ENCODE measurements around the gene PNKD.

- TF ChIP-seq, protein P1, sequence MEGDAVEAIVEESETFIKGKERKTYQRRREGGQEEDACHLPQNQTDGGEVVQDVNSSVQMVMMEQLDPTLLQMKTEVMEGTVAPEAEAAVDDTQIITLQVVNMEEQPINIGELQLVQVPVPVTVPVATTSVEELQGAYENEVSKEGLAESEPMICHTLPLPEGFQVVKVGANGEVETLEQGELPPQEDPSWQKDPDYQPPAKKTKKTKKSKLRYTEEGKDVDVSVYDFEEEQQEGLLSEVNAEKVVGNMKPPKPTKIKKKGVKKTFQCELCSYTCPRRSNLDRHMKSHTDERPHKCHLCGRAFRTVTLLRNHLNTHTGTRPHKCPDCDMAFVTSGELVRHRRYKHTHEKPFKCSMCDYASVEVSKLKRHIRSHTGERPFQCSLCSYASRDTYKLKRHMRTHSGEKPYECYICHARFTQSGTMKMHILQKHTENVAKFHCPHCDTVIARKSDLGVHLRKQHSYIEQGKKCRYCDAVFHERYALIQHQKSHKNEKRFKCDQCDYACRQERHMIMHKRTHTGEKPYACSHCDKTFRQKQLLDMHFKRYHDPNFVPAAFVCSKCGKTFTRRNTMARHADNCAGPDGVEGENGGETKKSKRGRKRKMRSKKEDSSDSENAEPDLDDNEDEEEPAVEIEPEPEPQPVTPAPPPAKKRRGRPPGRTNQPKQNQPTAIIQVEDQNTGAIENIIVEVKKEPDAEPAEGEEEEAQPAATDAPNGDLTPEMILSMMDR (conservative IDR thresholded peaks at IDR 0.05; ENCODE audit: low read depth in 2 of 2): no peak
- TF ChIP-seq EZH2 (IDR thresholded peaks at IDR 0.05; ENCODE audit: low read depth, unreplicated experiment) (no peak), ZNF114 (CRISPR knock-in tag; IDR thresholded peaks at IDR 0.05) (no peak), POLR2AphosphoS5 (IDR thresholded peaks at IDR 0.05; ENCODE audit: low read depth) (no peak), JUNB (IDR thresholded peaks at IDR 0.05; ENCODE audit: unreplicated experiment) (no peak), EZH2phosphoT487 (IDR thresholded peaks at IDR 0.05; ENCODE audit: unreplicated experiment) (no peak)
- TF ChIP-seq, protein P2, sequence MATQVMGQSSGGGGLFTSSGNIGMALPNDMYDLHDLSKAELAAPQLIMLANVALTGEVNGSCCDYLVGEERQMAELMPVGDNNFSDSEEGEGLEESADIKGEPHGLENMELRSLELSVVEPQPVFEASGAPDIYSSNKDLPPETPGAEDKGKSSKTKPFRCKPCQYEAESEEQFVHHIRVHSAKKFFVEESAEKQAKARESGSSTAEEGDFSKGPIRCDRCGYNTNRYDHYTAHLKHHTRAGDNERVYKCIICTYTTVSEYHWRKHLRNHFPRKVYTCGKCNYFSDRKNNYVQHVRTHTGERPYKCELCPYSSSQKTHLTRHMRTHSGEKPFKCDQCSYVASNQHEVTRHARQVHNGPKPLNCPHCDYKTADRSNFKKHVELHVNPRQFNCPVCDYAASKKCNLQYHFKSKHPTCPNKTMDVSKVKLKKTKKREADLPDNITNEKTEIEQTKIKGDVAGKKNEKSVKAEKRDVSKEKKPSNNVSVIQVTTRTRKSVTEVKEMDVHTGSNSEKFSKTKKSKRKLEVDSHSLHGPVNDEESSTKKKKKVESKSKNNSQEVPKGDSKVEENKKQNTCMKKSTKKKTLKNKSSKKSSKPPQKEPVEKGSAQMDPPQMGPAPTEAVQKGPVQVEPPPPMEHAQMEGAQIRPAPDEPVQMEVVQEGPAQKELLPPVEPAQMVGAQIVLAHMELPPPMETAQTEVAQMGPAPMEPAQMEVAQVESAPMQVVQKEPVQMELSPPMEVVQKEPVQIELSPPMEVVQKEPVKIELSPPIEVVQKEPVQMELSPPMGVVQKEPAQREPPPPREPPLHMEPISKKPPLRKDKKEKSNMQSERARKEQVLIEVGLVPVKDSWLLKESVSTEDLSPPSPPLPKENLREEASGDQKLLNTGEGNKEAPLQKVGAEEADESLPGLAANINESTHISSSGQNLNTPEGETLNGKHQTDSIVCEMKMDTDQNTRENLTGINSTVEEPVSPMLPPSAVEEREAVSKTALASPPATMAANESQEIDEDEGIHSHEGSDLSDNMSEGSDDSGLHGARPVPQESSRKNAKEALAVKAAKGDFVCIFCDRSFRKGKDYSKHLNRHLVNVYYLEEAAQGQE (IDR thresholded peaks at IDR 0.05; ENCODE audit: unreplicated experiment): no peak
These were observed 5.2 kb downstream of the PNKD start for GRCh38 chr2:218275371-218276072.
